CD14-positive monocyte (primary cell): Measurements from ENCODE around the gene SORD. TPM values are rescaled to one million over a fixed set of nuclear protein-coding genes. Genes with fewer than 3 reads are reported as not detected.
"Not testable (repeated sequence)": the region's sequence is repeated elsewhere in the genome, so short reads cannot be mapped to it uniquely, and the experiment has no call there.

Experiments
- DNase-seq, 3 donors: peaks; one replicate each; pipeline ENCODE4 v3.0.0-alpha.2; 2011 to 2022
- H2AFZ ChIP-seq: 2 replicates; pipeline ENCODE4 v1.6.0; 2012; ENCODE audit warnings: mild to moderate bottlenecking, low read depth, low read length, inconsistent platforms; ENCODE audit not compliant: insufficient read depth, poor library complexity, severe bottlenecking
- H3K27ac ChIP-seq, 2 donors: 1 replicate in 1 of 2; 2 replicates in 1 of 2; pipeline ENCODE4 v1.5.1; 2012 to 2013; ENCODE audit warnings: low read length in 2 of 2, control low read depth in 1 of 2, inconsistent platforms in 1 of 2, low read depth in 1 of 2, mild to moderate bottlenecking in 1 of 2
- H3K27me3 ChIP-seq, 2 donors: one replicate each; pipeline versions ENCODE4 v1.6.0 to v1.6.1; 2011 to 2013; ENCODE audit warnings: low read length in 2 of 2; ENCODE audit not compliant: control insufficient read depth in 2 of 2, insufficient read depth in 2 of 2
- H3K36me3 ChIP-seq, 2 donors: replicated peaks in 1 of 2; 1 replicate in 1 of 2; 2 replicates in 1 of 2; pipeline versions ENCODE4 v1.5.1 to v1.6.1; 2012 to 2013; ENCODE audit warnings: low read length in 2 of 2, control low read depth in 1 of 2, inconsistent platforms in 1 of 2, mild to moderate bottlenecking in 1 of 2; ENCODE audit not compliant: insufficient read depth in 2 of 2, control insufficient read depth in 1 of 2
- H3K4me1 ChIP-seq, 2 donors: 1 replicate in 1 of 2; 2 replicates in 1 of 2; pipeline versions ENCODE4 v1.5.1 to v1.6.1; 2012 to 2013; ENCODE audit warnings: low read length in 2 of 2, control low read depth in 1 of 2, inconsistent platforms in 1 of 2, mild to moderate bottlenecking in 1 of 2, moderate library complexity in 1 of 2; ENCODE audit not compliant: insufficient read depth in 2 of 2, control insufficient read depth in 1 of 2
- H3K4me2 ChIP-seq: replicated peaks from 2 replicates; pipeline ENCODE3; 2012; ENCODE audit warnings: low read length, moderate library complexity, mild to moderate bottlenecking; ENCODE audit not compliant: poor library complexity, severe bottlenecking; ENCODE audit errors: extremely low read depth
- H3K4me3 ChIP-seq, 3 experiments: fragments of 200-600 bp in 1 of 3; sonication (generic) in 1 of 3; replicated peaks in 1 of 3; 1 replicate in 2 of 3; 2 replicates in 1 of 3; pipeline ENCODE4 v1.5.1; 2011 to 2013; ENCODE audit warnings: low read length in 3 of 3, mild to moderate bottlenecking in 3 of 3, control low read depth in 2 of 3, low read depth in 2 of 3, inconsistent platforms in 1 of 3, moderate library complexity in 1 of 3
- H3K79me2 ChIP-seq: 2 replicates; pipeline ENCODE4 v1.6.0; 2012; ENCODE audit warnings: mild to moderate bottlenecking, control low read depth, inconsistent platforms, low read length, moderate library complexity; ENCODE audit not compliant: insufficient read depth
- H3K9ac ChIP-seq: 2 replicates; pipeline ENCODE4 v1.6.0; 2017; ENCODE audit warnings: low read length, mild to moderate bottlenecking; ENCODE audit not compliant: insufficient read depth, poor library complexity, severe bottlenecking
- H3K9me3 ChIP-seq, 2 donors: replicated peaks in 1 of 2; 1 replicate in 1 of 2; 2 replicates in 1 of 2; pipeline versions ENCODE4 v1.5.1 to v1.6.1; 2012 to 2013; ENCODE audit warnings: low read length in 2 of 2, control low read depth in 1 of 2; ENCODE audit not compliant: control insufficient read depth in 1 of 2, insufficient read depth in 1 of 2
- H4K20me1 ChIP-seq: 2 replicates; pipeline ENCODE4 v1.6.0; 2012; ENCODE audit warnings: mild to moderate bottlenecking, low read length, control low read depth, moderate library complexity; ENCODE audit not compliant: insufficient read depth
- H3K27ac Mint-ChIP-seq, 7 donors: one replicate each; pipeline ENCODE4 v1.8.0; 2020; ENCODE audit warnings: mild to moderate bottlenecking in 7 of 7, mixed read lengths in 7 of 7, moderate library complexity in 6 of 7, inconsistent platforms in 2 of 7
- H3K27me3 Mint-ChIP-seq, 3 donors: one replicate each; pipeline ENCODE4 v1.8.0; 2021 to 2022; ENCODE audit warnings: low read depth in 3 of 3, mild to moderate bottlenecking in 3 of 3, mixed read lengths in 3 of 3, moderate library complexity in 3 of 3, inconsistent platforms in 1 of 3
- H3K36me3 Mint-ChIP-seq, 2 donors: one replicate each; pipeline ENCODE4 v1.8.0; 2020; ENCODE audit warnings: mixed read lengths in 2 of 2, inconsistent platforms in 1 of 2, mild to moderate bottlenecking in 1 of 2
- H3K4me1 Mint-ChIP-seq: one replicate; pipeline ENCODE4 v1.8.0; 2020; ENCODE audit warnings: mild to moderate bottlenecking, mixed read lengths
- H3K4me3 Mint-ChIP-seq, 2 donors: one replicate each; pipeline ENCODE4 v1.8.0; 2020; ENCODE audit warnings: mild to moderate bottlenecking in 2 of 2, mixed read lengths in 2 of 2, moderate library complexity in 1 of 2
- H3K9me3 Mint-ChIP-seq, 7 donors: one replicate each; pipeline ENCODE4 v1.8.0; 2020 to 2022; ENCODE audit warnings: mixed read lengths in 7 of 7, mild to moderate bottlenecking in 6 of 7, moderate library complexity in 6 of 7, inconsistent platforms in 2 of 7
- CTCF ChIP-seq: fragments of 200-600 bp; IDR thresholded peaks from one replicate; pipeline ENCODE4 v1.8.0; 2022; ENCODE audit warnings: antibody characterized with exemption, mild to moderate bottlenecking
- WGBS: methylation state at CpG from one replicate; pipeline ENCODE4 v1.1.5; 2013; ENCODE audit warnings: missing lambda C conversion rate; ENCODE audit not compliant: insufficient coverage; 5-methylcytosine and 5-hydroxymethylcytosine counted together
- intact Hi-C, 2 donors: fragments of 100-400 bp; cut with micrococcal nuclease; formaldehyde crosslinking; loops; one replicate each; pipeline versions ENCODE4 v1.15.0 to v1.15.1; 2023
- polyA plus RNA-seq, 3 donors: library from polyadenylated mRNA; depleted of rRNA in 1 of 3; unstranded in 2 of 3; stranded (reverse) in 1 of 3; fragments of 300-500 nt in 2 of 3; fragments of >200 nt in 1 of 3; fragmentation: Illumina TruSeq in 2 of 3; gene quantifications; 1 replicate in 2 of 3; 2 replicates in 1 of 3; pipeline ENCODE4 v1.2.3, GENCODE V29; 2012 to 2021

SORD gene
- polyA plus RNA-seq, 3 donors: 17.9 to 22.6 (median 21.7) TPM

GRCh38 chr15:45009046-45009445 lies 13.9 kb upstream of the SORD start:
- no peak overlapping the region for H3K4me3 Mint-ChIP-seq

DNA sequence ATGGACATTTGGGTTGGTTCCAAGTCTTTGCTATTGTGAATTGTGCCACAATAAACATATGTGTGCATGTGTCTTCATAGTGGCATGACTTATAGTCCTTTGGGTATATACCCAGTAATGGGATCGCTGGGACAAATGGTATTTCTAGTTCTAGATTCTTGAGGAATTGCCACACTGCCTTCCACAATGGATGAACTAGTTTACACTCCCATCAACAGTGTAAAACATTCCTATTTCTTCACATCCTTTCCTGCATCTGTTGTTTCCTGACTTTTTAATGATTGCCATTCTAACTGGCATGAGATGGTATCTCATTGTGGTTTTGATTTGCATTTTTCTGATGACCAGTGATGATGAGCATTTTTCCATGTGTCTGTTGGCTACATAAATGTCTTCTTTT lies 7.9 kb upstream of the SORD start:
- H3K27ac Mint-ChIP-seq, H3K27ac ChIP-seq, H4K20me1 ChIP-seq, H3K36me3 Mint-ChIP-seq, H3K36me3 ChIP-seq, H3K9me3 ChIP-seq, H3K4me2 ChIP-seq, DNase-seq, H3K4me3 ChIP-seq, H3K4me1 Mint-ChIP-seq, H3K9ac ChIP-seq, intact Hi-C loops, H3K4me1 ChIP-seq, H3K4me3 Mint-ChIP-seq, H3K79me2 ChIP-seq, H2AFZ ChIP-seq, H3K9me3 Mint-ChIP-seq, H3K27me3 ChIP-seq: not testable (repeated sequence)
- peaks cover 5 to 13% (median 9%) of the 10 kb centered on the region in 3 donors for H3K27me3 Mint-ChIP-seq
- WGBS: no CpG with 5 or more reads among the region's 1 CpG

More at GRCh38 chr15:45009046-45009445, 13.9 kb upstream of the SORD start:
- Histone ChIP-seq H3K27me3 (no peaks in the 10 kb centered on the region), H3K4me2 (no peak overlapping the region), H3K4me1 (no peaks in the 10 kb centered on the region), H3K9ac (no peak overlapping the region), H3K4me3 (no peak overlapping the region), H4K20me1 (no peaks in the 10 kb centered on the region), H3K79me2 (no peaks in the 10 kb centered on the region), H3K36me3 (no peaks in the 10 kb centered on the region), H2AFZ (no peak overlapping the region), H3K27ac (no peak overlapping the region), H3K9me3 (peaks cover 0 to 3% of the 10 kb centered on the region in 2 donors)
- no peak overlapping the region for H3K27ac Mint-ChIP-seq
- peaks cover 0 to 16% (median 6%) of the 10 kb centered on the region in 7 donors for H3K9me3 Mint-ChIP-seq
- TF ChIP-seq CTCF: no peak
- WGBS: 90% methylated on average over 2 of the region's 2 CpGs
- no peaks in the 10 kb centered on the region for H3K4me1 Mint-ChIP-seq
- no peaks in the 10 kb centered on the region for H3K36me3 Mint-ChIP-seq
- intact Hi-C loops: no loop called here
- DNase-seq: no peak
- H3K27me3 Mint-ChIP-seq: peaks cover 0 to 5% (median 2%) of the 10 kb centered on the region in 3 donors

GRCh38 chr15:45020222-45020900 lies 2.6 kb upstream of the SORD start:
- H3K9ac ChIP-seq, intact Hi-C loops, H3K36me3 Mint-ChIP-seq, H3K27me3 ChIP-seq, DNase-seq, H2AFZ ChIP-seq, H3K27ac ChIP-seq, H3K36me3 ChIP-seq, H3K9me3 Mint-ChIP-seq, H3K4me3 ChIP-seq, H3K9me3 ChIP-seq, H3K4me2 ChIP-seq, H3K4me3 Mint-ChIP-seq, H3K27ac Mint-ChIP-seq, H4K20me1 ChIP-seq: not testable (repeated sequence)
- Histone ChIP-seq H3K79me2 (peaks cover 13% of the 10 kb centered on the region), H3K4me1 (peaks cover 15 to 20% of the 10 kb centered on the region in 2 donors)
- H3K4me1 Mint-ChIP-seq: peaks cover 26% of the 10 kb centered on the region
- peaks cover 5 to 19% (median 9%) of the 10 kb centered on the region in 3 donors for H3K27me3 Mint-ChIP-seq
- 97% methylated on average over 9 of the region's 9 CpGs for WGBS

DNA sequence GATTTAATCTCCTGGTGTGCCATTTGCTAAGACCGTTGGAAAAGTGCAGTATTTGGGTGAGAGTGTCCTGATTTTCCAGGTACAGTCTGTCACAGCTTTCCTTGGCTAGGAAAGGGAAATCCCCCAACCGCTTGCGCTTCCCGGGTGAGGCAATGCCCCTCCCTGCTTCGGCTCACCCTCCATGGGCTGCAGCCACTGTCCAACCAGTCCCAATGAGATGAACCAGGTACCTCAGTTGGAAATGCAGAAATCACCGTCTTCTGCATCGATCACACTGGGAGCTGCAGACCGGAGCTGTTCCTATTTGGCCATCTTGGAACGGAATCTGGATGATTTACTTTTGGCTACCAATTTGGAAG lies 2.1 kb upstream of the SORD start:
- H3K4me3 ChIP-seq, H3K27me3 ChIP-seq, H3K9me3 Mint-ChIP-seq, H4K20me1 ChIP-seq, H3K4me2 ChIP-seq, intact Hi-C loops, H3K9me3 ChIP-seq, H2AFZ ChIP-seq, DNase-seq, H3K9ac ChIP-seq, H3K27ac Mint-ChIP-seq, H3K4me3 Mint-ChIP-seq, H3K36me3 Mint-ChIP-seq, H3K36me3 ChIP-seq, H3K27ac ChIP-seq: not testable (repeated sequence)
- WGBS: 93% methylated on average over 5 of the region's 9 CpGs
- peaks cover 4 to 19% (median 9%) of the 10 kb centered on the region in 3 donors for H3K27me3 Mint-ChIP-seq
- peaks cover 15 to 20% of the 10 kb centered on the region in 2 donors for H3K4me1 ChIP-seq
- peaks cover 13% of the 10 kb centered on the region for H3K79me2 ChIP-seq
- H3K4me1 Mint-ChIP-seq: peaks cover 30% of the 10 kb centered on the region
